Cortex of kidney (tissue), 1 donor: ENCODE results near the gene CPED1.

Experiments used
- DNase-seq: peaks from one replicate; lab custom pipeline; 2025; lab: John Stamatoyannopoulos, UW

CPED1 gene

DNA sequence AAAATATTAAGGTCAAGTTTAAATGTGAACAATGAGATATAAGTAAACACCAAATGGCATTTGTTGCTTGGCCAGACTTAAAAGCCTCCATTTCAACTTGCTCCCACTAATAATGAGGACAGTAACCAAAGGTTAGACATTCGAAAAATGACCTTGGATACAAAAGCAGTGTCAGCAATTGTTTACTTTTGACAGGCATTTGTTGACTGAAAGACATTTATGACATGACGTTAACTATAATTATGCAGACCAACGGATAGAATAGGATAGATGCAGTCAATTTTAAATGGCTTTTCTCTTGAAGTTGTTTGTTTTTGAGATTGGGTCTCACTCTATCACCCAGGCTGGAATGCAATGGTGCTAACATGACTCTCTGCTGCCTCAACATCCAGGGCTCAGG is 333.9 kb downstream of the CPED1 start:
- no peak for DNase-seq

- no peak for DNase-seq
Measured at GRCh38 chr7:121323515-121324302, 335.2 kb downstream of the CPED1 start.

- no peak for DNase-seq
Measured at GRCh38 chr7:121327671-121328070, 339.2 kb downstream of the CPED1 start.

DNA sequence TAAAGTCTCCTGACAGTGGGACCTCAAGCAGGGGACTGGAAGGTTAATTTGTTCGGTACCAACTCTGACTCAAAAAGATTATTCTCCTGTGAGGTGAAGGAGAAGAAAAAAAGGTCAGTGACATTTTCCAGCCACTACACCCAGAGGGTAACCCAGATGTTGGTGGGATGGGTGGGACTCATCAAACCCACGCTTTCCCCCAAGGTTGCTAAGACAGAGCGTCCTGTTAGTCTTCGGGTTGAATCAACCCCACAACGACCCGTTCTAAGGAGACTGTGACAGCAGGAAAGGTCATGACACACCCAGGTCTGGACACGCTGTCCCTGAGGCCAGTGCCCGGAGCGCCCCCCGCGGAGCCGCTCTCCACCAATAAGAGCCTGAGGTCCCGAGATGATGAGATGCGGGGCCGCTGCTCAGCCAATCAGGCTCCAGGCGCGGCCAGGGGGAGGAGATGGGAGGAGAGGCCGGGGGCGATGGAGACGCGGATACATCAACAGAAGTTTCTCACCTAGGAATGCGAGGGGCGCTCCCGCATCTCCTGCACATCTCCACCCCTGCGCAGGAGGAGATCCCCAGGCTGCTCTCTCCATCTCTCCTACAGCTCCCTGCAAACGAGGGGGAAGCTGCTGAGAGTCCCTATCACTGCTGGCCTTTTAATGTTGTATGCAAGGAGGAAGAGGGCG is 340.1 kb downstream of the CPED1 start, which contains the start of gene WNT16:
Gene WNT16, plus strand, starts transcription at position 493 of the 683 bp plus-strand sequence. CDS start 293 bp downstream, outside the sequence.
- DNase-seq: no peak

DNA sequence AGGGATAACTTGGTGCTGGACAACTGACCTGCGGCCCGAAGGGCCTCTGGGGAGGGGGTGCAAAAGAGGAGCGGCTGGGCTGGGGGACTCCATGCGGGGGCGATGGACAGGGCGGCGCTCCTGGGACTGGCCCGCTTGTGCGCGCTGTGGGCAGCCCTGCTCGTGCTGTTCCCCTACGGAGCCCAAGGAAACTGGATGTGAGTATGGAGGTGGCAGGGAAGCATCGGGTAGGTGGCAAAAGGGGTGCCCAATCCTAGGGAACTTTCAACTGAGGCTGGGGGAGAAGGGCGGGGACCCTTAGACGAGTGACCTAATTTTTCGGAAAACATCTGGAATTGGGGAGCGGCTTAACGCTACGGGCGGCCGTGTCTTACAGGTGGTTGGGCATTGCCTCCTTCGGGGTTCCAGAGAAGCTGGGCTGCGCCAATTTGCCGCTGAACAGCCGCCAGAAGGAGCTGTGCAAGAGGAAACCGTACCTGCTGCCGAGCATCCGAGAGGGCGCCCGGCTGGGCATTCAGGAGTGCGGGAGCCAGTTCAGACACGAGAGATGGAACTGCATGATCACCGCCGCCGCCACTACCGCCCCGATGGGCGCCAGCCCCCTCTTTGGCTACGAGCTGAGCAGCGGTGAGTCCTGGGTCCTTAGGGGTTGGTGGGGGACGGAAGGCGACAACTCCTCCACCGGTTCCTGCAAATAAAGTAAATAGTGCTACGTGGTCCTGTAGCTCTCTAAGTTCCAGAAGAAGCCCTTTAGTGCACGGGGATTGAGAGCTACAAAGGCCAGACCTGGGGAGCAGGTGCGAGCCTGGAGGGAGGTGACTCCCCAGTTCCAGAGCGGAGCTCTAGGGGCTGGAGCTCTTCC is 340.9 kb downstream of the CPED1 start:
- DNase-seq: no peak

- DNase-seq: no peak
Measured at GRCh38 chr7:121330053-121330833, 341.7 kb downstream of the CPED1 start.

- no peak for DNase-seq
Measured at GRCh38 chr7:121331048-121331447, 342.5 kb downstream of the CPED1 start.

GRCh38 chr7:121331574-121331973 is 343.1 kb downstream of the CPED1 start:
- no peak for DNase-seq

- no peak for DNase-seq
Measured at GRCh38 chr7:121334376-121334775, 345.9 kb downstream of the CPED1 start.

- DNase-seq: no peak
Measured at GRCh38 chr7:121334875-121335648, 346.6 kb downstream of the CPED1 start.

- DNase-seq: no peak
Measured at GRCh38 chr7:121336579-121336978, 348.1 kb downstream of the CPED1 start.

DNA sequence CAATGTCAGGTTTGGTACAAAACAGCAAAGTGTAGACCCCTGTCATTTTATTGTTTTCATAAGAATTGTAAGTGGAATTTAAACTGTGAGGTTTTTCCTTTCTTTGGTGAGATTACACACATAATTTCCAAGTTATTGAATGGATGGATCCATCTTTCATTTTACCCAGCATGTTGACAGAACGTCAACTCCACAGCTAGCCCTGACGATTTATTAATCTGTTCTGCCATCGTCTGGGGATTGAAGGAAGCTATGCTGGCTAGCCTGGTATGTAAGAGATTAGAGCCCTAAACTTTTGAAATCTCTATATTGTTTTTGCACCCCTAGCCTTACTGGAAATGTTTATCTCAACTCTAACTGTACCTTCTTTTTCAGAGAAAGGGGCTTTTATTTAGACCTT is 348.9 kb downstream of the CPED1 start:
- DNase-seq: no peak

DNA sequence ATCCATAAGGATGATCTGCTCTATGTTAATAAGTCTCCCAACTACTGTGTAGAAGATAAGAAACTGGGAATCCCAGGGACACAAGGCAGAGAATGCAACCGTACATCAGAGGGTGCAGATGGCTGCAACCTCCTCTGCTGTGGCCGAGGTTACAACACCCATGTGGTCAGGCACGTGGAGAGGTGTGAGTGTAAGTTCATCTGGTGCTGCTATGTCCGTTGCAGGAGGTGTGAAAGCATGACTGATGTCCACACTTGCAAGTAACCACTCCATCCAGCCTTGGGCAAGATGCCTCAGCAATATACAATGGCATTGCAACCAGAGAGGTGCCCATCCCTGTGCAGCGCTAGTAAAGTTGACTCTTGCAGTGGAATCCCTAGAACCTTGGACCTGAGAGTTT is 350.6 kb downstream of the CPED1 start:
- DNase-seq: no peak

GRCh38 chr7:121341933-121342332 is 353.4 kb downstream of the CPED1 start:
- DNase-seq: no peak

GRCh38 chr7:121342631-121343030 is 354.1 kb downstream of the CPED1 start:
- no peak for DNase-seq

DNA sequence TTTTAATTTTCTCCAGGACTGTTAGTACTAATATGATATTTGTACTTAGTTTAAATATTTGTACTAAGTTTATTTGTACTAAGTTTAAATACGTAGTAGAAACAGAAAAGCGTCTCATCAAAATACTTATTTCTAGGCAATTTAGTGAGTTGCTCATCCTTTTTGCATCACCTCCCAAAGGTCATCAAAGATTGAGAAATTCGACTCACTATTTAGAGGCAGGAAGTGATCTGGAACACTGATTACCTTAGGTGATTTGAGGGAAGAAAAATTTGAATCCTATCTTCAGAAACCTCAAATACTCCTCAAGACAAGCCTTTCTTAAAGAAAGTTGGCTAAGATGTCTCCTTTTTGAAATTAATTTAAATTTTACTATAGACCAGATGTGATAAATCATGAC is 354.8 kb downstream of the CPED1 start:
- DNase-seq: no peak

- DNase-seq: no peak
Measured at GRCh38 chr7:121344093-121344492, 355.6 kb downstream of the CPED1 start.

DNA sequence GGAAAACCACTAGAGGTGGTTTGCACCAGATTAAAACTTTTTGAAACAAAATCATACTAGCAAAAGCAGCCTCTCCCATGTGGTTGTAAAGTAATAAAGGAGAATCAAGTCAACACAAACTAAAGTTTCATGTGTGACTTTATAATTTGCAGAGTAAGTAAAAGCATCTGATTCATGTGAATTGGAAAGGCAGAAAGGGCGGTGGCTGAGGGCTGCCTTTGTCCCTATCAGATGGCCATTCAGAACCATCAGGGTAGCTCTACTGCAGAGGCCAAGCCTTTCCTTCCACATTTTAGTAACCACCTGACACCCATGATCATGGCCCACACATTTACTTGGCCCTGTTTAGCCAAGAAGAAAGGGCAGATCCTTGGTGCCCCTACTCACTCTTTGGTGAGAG is 356.0 kb downstream of the CPED1 start:
- no peak for DNase-seq
